ENCODE results near the gene TOM1L2. TPM values are rescaled to one million over a fixed set of nuclear protein-coding genes. Genes with fewer than 3 reads are reported as not detected.
A peak's percentile ranks its signal among the peaks of the same experiment; 100 is the strongest.

Gene TOM1L2
- total and polyA plus RNA-seq, 2 of the 4 experiments (the other 2 are of a cell fraction): 34.4 to 51.7 TPM

- intact Hi-C loops (cut with micrococcal nuclease) (loop anchor here (1.0 kb wide), 2 partner anchors 81 to 142 kb away; partner anchors contain the start of genes DRC3 and TOM1L2), dilution Hi-C loops (cut with HindIII; ENCODE audit: low sequenced_read_pairs, unreplicated experiment) (no loop called here), in situ Hi-C loops (cut with MboI; ENCODE audit: low sequenced_read_pairs) (loop anchor here (5.0 to 25.0 kb wide), 2 partner anchors 141 to 529 kb away; no protein-coding TSS in a partner anchor)
- Histone ChIP-seq H3K4ac (ENCODE audit: low read depth, low read length) (no peak overlapping the region), H3K36me3 (ENCODE audit: control insufficient read depth, insufficient read depth, low read length) (peaks cover 28% of the 10 kb centered on the region), H3K27ac (ENCODE audit: insufficient read depth, low read length) (no peak overlapping the region), H2BK15ac (ENCODE audit: low read depth, low read length) (no peak overlapping the region), H3K18ac (ENCODE audit: low read depth, low read length) (no peak overlapping the region), H3K4me1 (ENCODE audit: control insufficient read depth, insufficient read depth, low read length) (peaks cover 4% of the 10 kb centered on the region; the same call in 1 of the 2 replicates), H3K9ac (ENCODE audit: low read depth, low read length) (no peak overlapping the region), H2AK5ac (ENCODE audit: low read depth, low read length) (no peak overlapping the region), H2AFZ (replicated peaks; ENCODE audit: low read length, poor library complexity) (peak overlapping the region; percentile 16), H4K20me1 (ENCODE audit: insufficient read depth, low read length) (0 out of 2 replicates have a peak, but pooled peaks cover 5% of the 10 kb centered on the region), H3K79me1 (ENCODE audit: low read depth in 1 of 2, low read length in 2 of 2) (peaks cover 0 to 8% of the 10 kb centered on the region in 2 experiments; a peak in 2 of 4 replicates), H3K4me3 (ENCODE audit: insufficient read depth, low read depth, low read length) (no peak overlapping the region), H3K23ac (ENCODE audit: low read depth, low read length) (no peak overlapping the region), H3K9me3 (ENCODE audit: control insufficient read depth, insufficient read depth, low read length) (no peaks in the 10 kb centered on the region), H3K27me3 (ENCODE audit: control insufficient read depth, insufficient read depth, low read length) (no peaks in the 10 kb centered on the region), H3K56ac (ENCODE audit: extremely low read depth, insufficient read depth, low read length) (no peak overlapping the region), H3K9me1 (ENCODE audit: insufficient read depth, low read length) (peaks cover 7% of the 10 kb centered on the region), H2BK120ac (ENCODE audit: low read depth, low read length) (no peak overlapping the region), H3K14ac (replicated peaks; ENCODE audit: low read depth, low read length) (no peak overlapping the region), H3K4me2 (ENCODE audit: low read depth, low read length) (no peak overlapping the region), H2BK5ac (ENCODE audit: low read depth, low read length, poor library complexity, severe bottlenecking) (no peak overlapping the region), H4K8ac (ENCODE audit: low read depth in 2 of 2, low read length in 2 of 2) (no peak overlapping the region), H4K91ac (ENCODE audit: insufficient read depth, low read depth, low read length) (no peak overlapping the region), H2BK20ac (ENCODE audit: low read depth, low read length) (no peak overlapping the region), H4K5ac (ENCODE audit: low read depth, low read length) (no peak overlapping the region), H2AK9ac (replicated peaks; ENCODE audit: low read depth, low read length, poor library complexity) (no peak overlapping the region)
- DNase-seq: peak; percentile 72
- CTCF ChIA-PET: interaction anchor here (0.5 to 1.4 kb wide), 11 partner anchors 10 to 214 kb away, joined by 3 to 15 read pairs (median 3); no protein-coding TSS in a partner anchor
- POLR2A ChIA-PET (ENCODE audit: unreplicated experiment): no interaction called here
- TF ChIP-seq SMC3 (IDR thresholded peaks at IDR 0.05; ENCODE audit: low read depth, low read length) (peak; percentile 96), ELK1 (IDR thresholded peaks at IDR 0.05; ENCODE audit: borderline replicate concordance, low read depth, low read length) (no peak), RAD21 (IDR thresholded peaks at IDR 0.05; ENCODE audit: low read length) (peak; percentile 94), CTCF (conservative IDR thresholded peaks at IDR 0.05; ENCODE audit: low read depth, low read length) (peak; percentile 83)
- BruUV-seq (replicated peaks): no TSS peak
- WGBS, 2 experiments (ENCODE audit: extremely low coverage in 2 of 2, insufficient read length in 1 of 2): 100% methylated on average over 5 of the region's 5 CpGs; no CpG with 5 or more reads in 1 of the 2 experiments
- ATAC-seq (ENCODE audit: low read depth): peak; percentile 95
These were observed 81.1 kb downstream of the TOM1L2 start for GRCh38 chr17:17890773-17891759.

All from IMR-90 (cell line).